Skin epidermis (tissue), 12 donors: ENCODE data around the gene LSAMP.
"Not testable (repeated sequence)": the region's sequence is repeated elsewhere in the genome, so short reads cannot be mapped to it uniquely, and the experiment has no call there.

Source experiments
- H3K27ac ChIP-seq, 21 experiments: fragments of 200-600 bp; sonication (generic) in 11 of 21; one replicate each; pipeline ENCODE4 v1.5.0; 2020; ENCODE audit warnings: mild to moderate bottlenecking in 3 of 21, inconsistent platforms in 2 of 21, moderate library complexity in 2 of 21
- H3K4me3 ChIP-seq, 7 experiments: fragments of 200-600 bp; sonication (generic) in 2 of 7; one replicate each; pipeline ENCODE4 v1.5.0; 2020; ENCODE audit warnings: inconsistent platforms in 2 of 7, mild to moderate bottlenecking in 2 of 7, moderate library complexity in 1 of 7

The LSAMP gene

GRCh38 chr3:115885621-115886020 lies 559.7 kb downstream of the LSAMP start:
- Histone ChIP-seq H3K4me3 (no peak overlapping the region), H3K27ac (no peak overlapping the region)

- Histone ChIP-seq H3K4me3 (no peak overlapping the region), H3K27ac (peak overlapping the region in 3 of 21 experiments; percentile 6 to 20 (median 13))
Measured at GRCh38 chr3:115877615-115877899, 567.7 kb downstream of the LSAMP start.

- no peak overlapping the region for H3K4me3 ChIP-seq
- H3K27ac ChIP-seq, result peak overlapping the region in 3 of 21 experiments; percentile 6 to 20 (median 13)
Measured at GRCh38 chr3:115876876-115877614, 568.2 kb downstream of the LSAMP start.

GRCh38 chr3:115875460-115875859 lies 569.8 kb downstream of the LSAMP start:
- no peak overlapping the region for H3K27ac ChIP-seq
- H3K4me3 ChIP-seq, result no peak overlapping the region

GRCh38 chr3:115871735-115872134 lies 573.6 kb downstream of the LSAMP start:
- Histone ChIP-seq H3K4me3 (no peak overlapping the region), H3K27ac (no peak overlapping the region)

- no peak overlapping the region for H3K4me3 ChIP-seq
- no peak overlapping the region for H3K27ac ChIP-seq
Measured at GRCh38 chr3:115864911-115865310, 580.4 kb downstream of the LSAMP start.

GRCh38 chr3:115862849-115863248 lies 582.4 kb downstream of the LSAMP start:
- H3K4me3 ChIP-seq, result no peak overlapping the region

GRCh38 chr3:115862099-115862498 lies 583.2 kb downstream of the LSAMP start:
- H3K27ac ChIP-seq, result no peak overlapping the region

More at GRCh38 chr3:115862849-115863248, 582.4 kb downstream of the LSAMP start:
- no peak overlapping the region for H3K27ac ChIP-seq

GRCh38 chr3:115861166-115861733 lies 584.0 kb downstream of the LSAMP start:
- Histone ChIP-seq H3K27ac (no peak overlapping the region), H3K4me3 (no peak overlapping the region)

More at GRCh38 chr3:115862099-115862498, 583.2 kb downstream of the LSAMP start:
- no peak overlapping the region for H3K4me3 ChIP-seq

GRCh38 chr3:115860766-115861165 lies 584.5 kb downstream of the LSAMP start:
- H3K4me3 ChIP-seq, result no peak overlapping the region
- H3K27ac ChIP-seq, result no peak overlapping the region

GRCh38 chr3:115859002-115859807 lies 586.1 kb downstream of the LSAMP start:
- no peak overlapping the region for H3K27ac ChIP-seq
- H3K4me3 ChIP-seq, result no peak overlapping the region

GRCh38 chr3:115857518-115858136 lies 587.7 kb downstream of the LSAMP start:
- Histone ChIP-seq H3K27ac (no peak overlapping the region), H3K4me3 (no peak overlapping the region)

GRCh38 chr3:115855911-115856310 lies 589.4 kb downstream of the LSAMP start:
- Histone ChIP-seq H3K27ac (no peak overlapping the region), H3K4me3 (no peak overlapping the region)

- no peak overlapping the region for H3K27ac ChIP-seq
Measured at GRCh38 chr3:115853104-115853503, 592.2 kb downstream of the LSAMP start.

GRCh38 chr3:115852278-115852677 lies 593.0 kb downstream of the LSAMP start:
- H3K4me3 ChIP-seq, result no peak overlapping the region
- no peak overlapping the region for H3K27ac ChIP-seq

More at GRCh38 chr3:115853104-115853503, 592.2 kb downstream of the LSAMP start:
- no peak overlapping the region for H3K4me3 ChIP-seq

GRCh38 chr3:115851571-115851970 lies 593.7 kb downstream of the LSAMP start:
- Histone ChIP-seq H3K4me3 (no peak overlapping the region), H3K27ac (no peak overlapping the region)

GRCh38 chr3:115848641-115849040 lies 596.6 kb downstream of the LSAMP start:
- Histone ChIP-seq H3K27ac (no peak overlapping the region), H3K4me3 (no peak overlapping the region)

GRCh38 chr3:115845986-115846385 lies 599.3 kb downstream of the LSAMP start:
- H3K27ac ChIP-seq, result no peak overlapping the region
- no peak overlapping the region for H3K4me3 ChIP-seq

GRCh38 chr3:115844729-115845128 lies 600.6 kb downstream of the LSAMP start:
- not testable (repeated sequence) for H3K27ac ChIP-seq, H3K4me3 ChIP-seq

- Histone ChIP-seq H3K27ac (no peak overlapping the region), H3K4me3 (no peak overlapping the region)
Measured at GRCh38 chr3:115843206-115843605, 602.1 kb downstream of the LSAMP start.
